SK-MEL-5 (cell line): ENCODE data around the gene DHRS7B. TPM values are rescaled to one million over a fixed set of nuclear protein-coding genes. Genes with fewer than 3 reads are reported as not detected.

Experiments used
- DNase-seq: peaks from one replicate; pipeline ENCODE4 v3.0.0-alpha.2; 2016; ENCODE audit warnings: low read depth, low spot score
- in situ Hi-C: cut with HindIII; loops from 2 replicates; pipeline ENCODE4 v1.10.0; 2016; ENCODE audit warnings: low sequenced_read_pairs, high pct_unique_total_duplicates, low pct_unique_long_range_greater_than_20kb
- small RNA-seq, 2 experiments: library from RNA; depleted of rRNA; stranded (forward); fragments of <200 nt; gene quantifications; one replicate each; pipeline ENCODE3, GENCODE V24; 2014
- total RNA-seq: library from RNA; depleted of rRNA; stranded (reverse); fragments of >200 nt; shearing (Covaris generic); gene quantifications from 2 replicates; pipeline ENCODE4 v1.2.3, GENCODE V29; 2014; rRNA removed

DHRS7B gene
- total RNA-seq, 1 experiment from 2014 or later: 17.7 TPM

DNA sequence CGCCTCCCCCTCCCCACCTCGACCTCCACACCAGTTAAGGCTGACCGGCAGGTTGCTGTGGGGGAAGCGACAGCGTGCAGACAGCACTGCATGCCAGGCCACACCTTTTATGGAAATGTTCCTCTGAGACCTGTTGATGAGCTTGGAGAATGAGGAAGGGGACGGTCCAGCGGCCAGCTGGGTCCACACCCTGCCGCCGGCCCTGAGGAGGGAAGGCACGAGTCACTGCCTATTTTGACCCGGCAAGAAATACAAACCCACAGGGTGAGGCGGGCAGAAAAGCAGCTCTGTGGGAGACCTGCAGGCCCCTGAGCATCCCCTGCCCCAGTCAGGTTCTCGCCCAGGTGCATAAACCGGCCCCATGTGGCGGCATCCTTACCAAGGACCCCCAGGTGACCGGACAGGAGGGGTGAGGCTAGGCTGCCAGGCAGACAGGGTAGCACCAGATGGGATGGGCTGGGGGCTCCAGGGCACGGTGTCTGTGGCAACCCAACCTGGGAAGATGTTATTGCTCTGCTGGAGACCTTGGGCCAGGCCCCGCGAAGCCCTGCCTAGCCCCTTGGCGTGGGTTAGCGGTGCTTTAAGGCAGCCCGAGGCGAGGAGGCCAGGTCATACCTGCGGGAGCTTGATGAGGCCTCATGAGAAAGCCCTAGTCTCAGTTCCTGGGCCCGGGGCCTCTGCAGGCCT, 113.7 kb downstream of the DHRS7B start:
- in situ Hi-C loops: no loop called here
- no peak for DNase-seq

Small RNAs within 50 kb of the gene (small RNA-seq; reads per million reads assigned to genes)
- 0 reads per million in 2 experiments for gene RN7SL426P

Other genes with a start within 250 kb of the DHRS7B start
- gene USP22, start 84.0 kb upstream of the DHRS7B start, total RNA-seq: 208 and 210 TPM in 2 replicates
- 14.0 and 17.1 TPM in 2 replicates for gene TMEM11, start 87.2 kb downstream of the DHRS7B start, total RNA-seq
- gene NATD1, start 126.4 kb downstream of the DHRS7B start, total RNA-seq: 2.7 and 3.4 TPM in 2 replicates
- gene MAP2K3, start 157.7 kb downstream of the DHRS7B start, total RNA-seq: 27.0 and 28.7 TPM in 2 replicates
- gene KCNJ12, start 249.4 kb downstream of the DHRS7B start, total RNA-seq: 0.48 TPM in 2 replicates